ENCODE measurements around the gene PLEKHH1. TPM values are rescaled to one million over a fixed set of nuclear protein-coding genes. Genes with fewer than 3 reads are reported as not detected.
"Not testable (repeated sequence)": the region's sequence is repeated elsewhere in the genome, so short reads cannot be mapped to it uniquely, and the experiment has no call there.

The PLEKHH1 gene
- total and polyA plus RNA-seq, 4 donors: 0.46 to 2.4 (median 0.89) TPM

- no peaks in the 10 kb centered on the region for H3K27me3 ChIP-seq (ENCODE audit: control insufficient read depth in 4 of 4, insufficient read depth in 4 of 4, low read length in 3 of 4)
- H3K4me1 ChIP-seq (ENCODE audit: control insufficient read depth in 4 of 4, insufficient read depth in 4 of 4, low read length in 3 of 4): no peaks in the 10 kb centered on the region
- WGBS: 91% methylated on average over 5 of the region's 5 CpGs
- no peaks in the 10 kb centered on the region for H3K36me3 ChIP-seq (ENCODE audit: control insufficient read depth in 4 of 4, insufficient read depth in 3 of 4, low read depth in 1 of 4, low read length in 3 of 4)
- no peak for DNase-seq (ENCODE audit: low spot score)
- H3K27ac ChIP-seq (ENCODE audit: low read depth in 1 of 2, low read length in 2 of 2): no peak overlapping the region
- no peaks in the 10 kb centered on the region for H3K9me3 ChIP-seq (ENCODE audit: control insufficient read depth in 4 of 4, low read length in 3 of 4)
- TF ChIP-seq FOXA2 (IDR thresholded peaks at IDR 0.05): no peak
- TF ChIP-seq EGR1 (IDR thresholded peaks at IDR 0.05; ENCODE audit: low read depth in 2 of 2): no peak
- H3K9ac ChIP-seq (ENCODE audit: low read depth in 1 of 2, low read length in 2 of 2): no peak overlapping the region
- H3K4me3 ChIP-seq (ENCODE audit: low read depth in 1 of 3, low read length in 3 of 3): no peak overlapping the region
Observed at GRCh38 chr14:67539116-67539515, 6.0 kb downstream of the PLEKHH1 start.

DNA sequence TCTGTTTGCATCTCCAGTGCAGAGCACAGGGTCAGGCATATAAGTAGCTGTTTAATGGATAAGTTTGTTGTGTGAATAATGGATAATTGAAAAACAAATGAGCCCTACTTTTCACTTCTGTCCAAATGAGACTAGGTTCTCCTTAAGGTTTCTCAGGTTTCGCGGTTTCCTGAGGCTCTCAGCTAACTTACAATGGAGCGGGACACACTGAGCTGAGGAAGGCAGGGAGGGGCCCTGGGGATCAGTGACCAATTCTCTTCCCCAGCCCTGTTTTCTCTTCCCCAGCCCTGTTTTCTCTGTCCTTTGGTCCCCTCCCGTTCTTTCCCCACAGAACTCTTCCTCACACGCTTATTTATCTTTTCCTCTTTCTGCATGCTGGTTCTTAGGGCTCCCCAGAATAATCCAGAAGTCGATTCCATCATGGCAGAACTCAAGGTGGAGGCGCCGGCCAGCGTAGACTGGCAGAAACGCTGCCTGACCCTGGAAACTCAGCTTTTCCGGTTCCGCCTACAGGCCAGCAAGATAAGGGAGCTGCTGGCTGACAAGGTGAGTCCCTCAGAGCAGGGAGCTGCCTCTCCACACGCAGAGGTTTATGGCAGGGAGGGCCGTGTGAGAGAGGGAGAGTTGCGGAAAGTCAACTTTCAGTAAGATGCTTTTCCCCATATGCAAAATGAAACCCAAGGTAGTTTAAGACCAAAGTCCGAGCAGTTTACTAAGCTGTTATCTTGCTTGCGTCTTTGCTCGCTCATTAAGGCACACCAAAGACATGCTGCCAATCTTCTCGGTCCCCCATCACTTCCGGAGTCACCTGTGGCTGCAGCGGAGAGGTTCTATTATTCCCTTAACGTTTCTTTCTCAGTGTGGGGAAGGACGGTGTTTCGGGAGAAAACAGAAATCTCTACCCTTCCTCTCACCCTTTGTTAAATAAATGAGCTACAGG lies 8.6 kb downstream of the PLEKHH1 start:
- no peak overlapping the region for H3K9ac ChIP-seq (ENCODE audit: low read depth in 1 of 2, low read length in 2 of 2)
- no peaks in the 10 kb centered on the region for H3K4me1 ChIP-seq (ENCODE audit: control insufficient read depth in 4 of 4, insufficient read depth in 4 of 4, low read length in 3 of 4)
- no peak overlapping the region for H3K4me3 ChIP-seq (ENCODE audit: low read depth in 1 of 3, low read length in 3 of 3)
- H3K27ac ChIP-seq (ENCODE audit: low read depth in 1 of 2, low read length in 2 of 2): no peak overlapping the region
- WGBS: 59% methylated on average over 24 of the region's 24 CpGs
- no peaks in the 10 kb centered on the region for H3K9me3 ChIP-seq (ENCODE audit: control insufficient read depth in 4 of 4, low read length in 3 of 4)
- H3K27me3 ChIP-seq (ENCODE audit: control insufficient read depth in 4 of 4, insufficient read depth in 4 of 4, low read length in 3 of 4): no peaks in the 10 kb centered on the region
- H3K36me3 ChIP-seq (ENCODE audit: control insufficient read depth in 4 of 4, insufficient read depth in 3 of 4, low read depth in 1 of 4, low read length in 3 of 4): no peaks in the 10 kb centered on the region
- DNase-seq (ENCODE audit: low spot score): no peak
- TF ChIP-seq GABPA (IDR thresholded peaks at IDR 0.05 in 1 of 2, conservative IDR thresholded peaks at IDR 0.05 in 1 of 2) (no peak), FOXA2 (IDR thresholded peaks at IDR 0.05) (no peak), FOXA1 (IDR thresholded peaks at IDR 0.05) (no peak), EGR1 (IDR thresholded peaks at IDR 0.05; ENCODE audit: low read depth in 2 of 2) (no peak), NR2F2 (IDR thresholded peaks at IDR 0.05) (no peak), RXRA (IDR thresholded peaks at IDR 0.05) (no peak)
- TF ChIP-seq, protein P1, sequence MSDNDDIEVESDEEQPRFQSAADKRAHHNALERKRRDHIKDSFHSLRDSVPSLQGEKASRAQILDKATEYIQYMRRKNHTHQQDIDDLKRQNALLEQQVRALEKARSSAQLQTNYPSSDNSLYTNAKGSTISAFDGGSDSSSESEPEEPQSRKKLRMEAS (IDR thresholded peaks at IDR 0.05): no peak
- TF ChIP-seq, protein P2, sequence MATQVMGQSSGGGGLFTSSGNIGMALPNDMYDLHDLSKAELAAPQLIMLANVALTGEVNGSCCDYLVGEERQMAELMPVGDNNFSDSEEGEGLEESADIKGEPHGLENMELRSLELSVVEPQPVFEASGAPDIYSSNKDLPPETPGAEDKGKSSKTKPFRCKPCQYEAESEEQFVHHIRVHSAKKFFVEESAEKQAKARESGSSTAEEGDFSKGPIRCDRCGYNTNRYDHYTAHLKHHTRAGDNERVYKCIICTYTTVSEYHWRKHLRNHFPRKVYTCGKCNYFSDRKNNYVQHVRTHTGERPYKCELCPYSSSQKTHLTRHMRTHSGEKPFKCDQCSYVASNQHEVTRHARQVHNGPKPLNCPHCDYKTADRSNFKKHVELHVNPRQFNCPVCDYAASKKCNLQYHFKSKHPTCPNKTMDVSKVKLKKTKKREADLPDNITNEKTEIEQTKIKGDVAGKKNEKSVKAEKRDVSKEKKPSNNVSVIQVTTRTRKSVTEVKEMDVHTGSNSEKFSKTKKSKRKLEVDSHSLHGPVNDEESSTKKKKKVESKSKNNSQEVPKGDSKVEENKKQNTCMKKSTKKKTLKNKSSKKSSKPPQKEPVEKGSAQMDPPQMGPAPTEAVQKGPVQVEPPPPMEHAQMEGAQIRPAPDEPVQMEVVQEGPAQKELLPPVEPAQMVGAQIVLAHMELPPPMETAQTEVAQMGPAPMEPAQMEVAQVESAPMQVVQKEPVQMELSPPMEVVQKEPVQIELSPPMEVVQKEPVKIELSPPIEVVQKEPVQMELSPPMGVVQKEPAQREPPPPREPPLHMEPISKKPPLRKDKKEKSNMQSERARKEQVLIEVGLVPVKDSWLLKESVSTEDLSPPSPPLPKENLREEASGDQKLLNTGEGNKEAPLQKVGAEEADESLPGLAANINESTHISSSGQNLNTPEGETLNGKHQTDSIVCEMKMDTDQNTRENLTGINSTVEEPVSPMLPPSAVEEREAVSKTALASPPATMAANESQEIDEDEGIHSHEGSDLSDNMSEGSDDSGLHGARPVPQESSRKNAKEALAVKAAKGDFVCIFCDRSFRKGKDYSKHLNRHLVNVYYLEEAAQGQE (IDR thresholded peaks at IDR 0.05): no peak

GRCh38 chr14:67542620-67543019 lies 9.5 kb downstream of the PLEKHH1 start:
- not testable (repeated sequence) for H3K36me3 ChIP-seq (ENCODE audit: control insufficient read depth in 4 of 4, insufficient read depth in 3 of 4, low read depth in 1 of 4, low read length in 3 of 4); H3K9me3 ChIP-seq (ENCODE audit: control insufficient read depth in 4 of 4, low read length in 3 of 4); H3K4me3 ChIP-seq (ENCODE audit: low read depth in 1 of 3, low read length in 3 of 3); H3K9ac ChIP-seq (ENCODE audit: low read depth in 1 of 2, low read length in 2 of 2); H3K4me1 ChIP-seq (ENCODE audit: control insufficient read depth in 4 of 4, insufficient read depth in 4 of 4, low read length in 3 of 4); H3K27me3 ChIP-seq (ENCODE audit: control insufficient read depth in 4 of 4, insufficient read depth in 4 of 4, low read length in 3 of 4); H3K27ac ChIP-seq (ENCODE audit: low read depth in 1 of 2, low read length in 2 of 2); DNase-seq (ENCODE audit: low spot score)
- 89% methylated on average over 13 of the region's 13 CpGs for WGBS

Data from liver (tissue), 9 donors.